Liver (tissue), 3 donors: ENCODE measurements around the gene TIMM8B.

Experiments used
- EGR1 ChIP-seq, 2 donors: IDR thresholded peaks; 2 replicates each; pipeline ENCODE4 v1.6.1; 2016 to 2018; ENCODE audit warnings: antibody characterized with exemption in 2 of 2, low read depth in 2 of 2
- REST ChIP-seq: IDR thresholded peaks from 2 replicates; pipeline ENCODE4 v1.6.1; 2016; ENCODE audit warnings: antibody characterized with exemption, mild to moderate bottlenecking
- YY1 ChIP-seq: IDR thresholded peaks from 2 replicates; pipeline ENCODE4 v1.6.1; 2016; ENCODE audit warnings: antibody characterized with exemption, mild to moderate bottlenecking
- TF ChIP-seq, protein P1 (sequence below): fragments of 150-350 bp; IDR thresholded peaks from 2 replicates; pipeline ENCODE4 v1.5.1; 2017; ENCODE audit warnings: improper control_type of control experiment, low read depth, low read length; ENCODE audit not compliant: missing input control
- donor health status: healthy.
- donor health status: healthy.

GRCh38 chr11:112082729-112083128 is 3.8 kb downstream of the TIMM8B start:
- TF ChIP-seq YY1 (no peak), REST (no peak), EGR1 (IDR thresholded peaks at IDR 0.05; ENCODE audit: low read depth in 2 of 2) (no peak)
- TF ChIP-seq, protein P1, sequence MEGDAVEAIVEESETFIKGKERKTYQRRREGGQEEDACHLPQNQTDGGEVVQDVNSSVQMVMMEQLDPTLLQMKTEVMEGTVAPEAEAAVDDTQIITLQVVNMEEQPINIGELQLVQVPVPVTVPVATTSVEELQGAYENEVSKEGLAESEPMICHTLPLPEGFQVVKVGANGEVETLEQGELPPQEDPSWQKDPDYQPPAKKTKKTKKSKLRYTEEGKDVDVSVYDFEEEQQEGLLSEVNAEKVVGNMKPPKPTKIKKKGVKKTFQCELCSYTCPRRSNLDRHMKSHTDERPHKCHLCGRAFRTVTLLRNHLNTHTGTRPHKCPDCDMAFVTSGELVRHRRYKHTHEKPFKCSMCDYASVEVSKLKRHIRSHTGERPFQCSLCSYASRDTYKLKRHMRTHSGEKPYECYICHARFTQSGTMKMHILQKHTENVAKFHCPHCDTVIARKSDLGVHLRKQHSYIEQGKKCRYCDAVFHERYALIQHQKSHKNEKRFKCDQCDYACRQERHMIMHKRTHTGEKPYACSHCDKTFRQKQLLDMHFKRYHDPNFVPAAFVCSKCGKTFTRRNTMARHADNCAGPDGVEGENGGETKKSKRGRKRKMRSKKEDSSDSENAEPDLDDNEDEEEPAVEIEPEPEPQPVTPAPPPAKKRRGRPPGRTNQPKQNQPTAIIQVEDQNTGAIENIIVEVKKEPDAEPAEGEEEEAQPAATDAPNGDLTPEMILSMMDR: no peak
